ENCODE measurements around the gene OARD1. TPM values are rescaled to one million over a fixed set of nuclear protein-coding genes. Genes with fewer than 3 reads are reported as not detected.

Gene OARD1
- total RNA-seq, 1 donor: 7.2 TPM

DNA sequence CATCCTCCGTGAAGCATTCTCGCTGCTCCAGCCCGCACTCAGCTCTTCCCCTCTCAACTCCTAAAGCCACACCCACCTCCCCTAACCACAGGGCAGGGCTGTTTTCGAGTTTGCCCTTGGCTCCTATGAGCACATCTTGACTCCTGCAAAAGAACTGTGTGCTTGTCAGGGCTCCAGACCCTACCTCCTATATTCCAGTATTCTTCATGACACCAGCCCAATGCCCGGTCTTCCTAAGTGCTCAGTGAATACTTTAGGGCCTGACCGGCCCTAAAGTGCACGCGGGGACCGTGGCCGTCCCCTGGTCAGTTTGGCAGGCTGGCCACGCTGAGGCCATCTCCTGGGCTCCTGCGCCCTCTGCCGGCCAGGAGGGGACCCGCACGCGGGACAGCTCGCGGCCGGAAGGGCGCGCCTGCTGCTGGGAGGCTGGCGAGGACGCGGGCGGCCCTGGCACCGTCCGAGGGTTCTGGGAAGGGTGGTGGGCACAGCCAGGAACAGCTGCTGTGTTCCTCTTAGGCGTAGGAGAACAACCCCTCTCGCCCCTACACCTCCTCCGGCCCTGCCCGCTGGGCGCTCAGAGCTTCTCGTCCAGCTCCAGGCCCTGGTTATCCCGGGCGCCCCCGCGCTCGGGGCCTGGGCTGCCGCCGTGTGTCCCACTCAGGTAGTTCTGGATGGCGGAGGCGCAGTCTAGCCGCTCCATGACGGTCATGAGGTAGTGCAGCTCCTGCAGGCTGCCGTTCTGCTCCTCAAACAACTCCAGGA is 44.2 kb downstream of the OARD1 start:
- peak; percentile 97 for DNase-seq (ENCODE audit: insufficient read length, low spot score, missing footprints)

DNA sequence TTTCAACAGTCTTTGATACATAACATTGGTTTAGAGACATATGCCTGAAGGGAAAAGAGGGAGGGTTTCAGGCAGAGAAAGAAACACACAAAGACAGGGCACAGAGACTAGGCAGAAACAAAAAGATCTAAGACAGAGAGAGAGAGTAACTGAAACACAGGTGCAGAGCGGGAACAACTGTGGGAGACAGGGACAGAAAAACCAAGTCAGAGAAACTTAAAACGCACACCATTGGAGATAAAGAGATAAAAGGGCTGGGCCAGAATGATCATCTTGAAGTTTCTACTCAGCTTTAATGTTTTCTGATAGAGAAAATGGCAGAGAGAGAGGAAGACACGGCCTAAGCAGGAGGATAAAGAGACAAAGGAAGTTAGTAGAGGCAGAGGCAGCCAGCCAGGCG is 44.9 kb downstream of the OARD1 start:
- Histone ChIP-seq H3K27me3 (ENCODE audit: insufficient read depth, low read length) (peaks cover 3% of the 10 kb centered on the region), H2AFZ (ENCODE audit: low read length) (peak overlapping the region; percentile 96), H3K27ac (ENCODE audit: low read depth, low read length) (no peak overlapping the region), H4K20me1 (ENCODE audit: insufficient read depth, low read length) (no peaks in the 10 kb centered on the region), H3K79me2 (ENCODE audit: insufficient read depth, low read length) (no peaks in the 10 kb centered on the region), H3K4me3 (ENCODE audit: insufficient read depth, low read length) (peak overlapping the region; percentile 70), H3K4me2 (ENCODE audit: insufficient read depth, low read length) (peak overlapping the region; percentile 90), H3K36me3 (ENCODE audit: insufficient read depth, low read length) (no peaks in the 10 kb centered on the region), H3K4me1 (ENCODE audit: insufficient read depth, low read length) (peaks cover 9% of the 10 kb centered on the region), H3K9me3 (ENCODE audit: low read depth, low read length) (no peaks in the 10 kb centered on the region)
- TF ChIP-seq, protein P1, sequence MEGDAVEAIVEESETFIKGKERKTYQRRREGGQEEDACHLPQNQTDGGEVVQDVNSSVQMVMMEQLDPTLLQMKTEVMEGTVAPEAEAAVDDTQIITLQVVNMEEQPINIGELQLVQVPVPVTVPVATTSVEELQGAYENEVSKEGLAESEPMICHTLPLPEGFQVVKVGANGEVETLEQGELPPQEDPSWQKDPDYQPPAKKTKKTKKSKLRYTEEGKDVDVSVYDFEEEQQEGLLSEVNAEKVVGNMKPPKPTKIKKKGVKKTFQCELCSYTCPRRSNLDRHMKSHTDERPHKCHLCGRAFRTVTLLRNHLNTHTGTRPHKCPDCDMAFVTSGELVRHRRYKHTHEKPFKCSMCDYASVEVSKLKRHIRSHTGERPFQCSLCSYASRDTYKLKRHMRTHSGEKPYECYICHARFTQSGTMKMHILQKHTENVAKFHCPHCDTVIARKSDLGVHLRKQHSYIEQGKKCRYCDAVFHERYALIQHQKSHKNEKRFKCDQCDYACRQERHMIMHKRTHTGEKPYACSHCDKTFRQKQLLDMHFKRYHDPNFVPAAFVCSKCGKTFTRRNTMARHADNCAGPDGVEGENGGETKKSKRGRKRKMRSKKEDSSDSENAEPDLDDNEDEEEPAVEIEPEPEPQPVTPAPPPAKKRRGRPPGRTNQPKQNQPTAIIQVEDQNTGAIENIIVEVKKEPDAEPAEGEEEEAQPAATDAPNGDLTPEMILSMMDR (IDR thresholded peaks at IDR 0.05; ENCODE audit: extremely low read depth, low read depth, low read length): no peak
- DNase-seq (ENCODE audit: insufficient read length, low spot score, missing footprints): no peak

More for the DNA sequence above, 44.2 kb downstream of the OARD1 start:
- H3K27me3 ChIP-seq (ENCODE audit: insufficient read depth, low read length): peaks cover 3% of the 10 kb centered on the region
- H3K4me3 ChIP-seq (ENCODE audit: insufficient read depth, low read length): peak overlapping the region; percentile 70
- H3K4me2 ChIP-seq (ENCODE audit: insufficient read depth, low read length): peak overlapping the region; percentile 90
- no peaks in the 10 kb centered on the region for H3K36me3 ChIP-seq (ENCODE audit: insufficient read depth, low read length)
- H2AFZ ChIP-seq (ENCODE audit: low read length): peak overlapping the region; percentile 96
- peaks cover 9% of the 10 kb centered on the region for H3K4me1 ChIP-seq (ENCODE audit: insufficient read depth, low read length)
- no peak overlapping the region for H3K27ac ChIP-seq (ENCODE audit: low read depth, low read length)
- no peaks in the 10 kb centered on the region for H3K79me2 ChIP-seq (ENCODE audit: insufficient read depth, low read length)
- no peaks in the 10 kb centered on the region for H4K20me1 ChIP-seq (ENCODE audit: insufficient read depth, low read length)
- TF ChIP-seq, protein P1 (IDR thresholded peaks at IDR 0.05; ENCODE audit: extremely low read depth, low read depth, low read length): peak; percentile 89
- no peaks in the 10 kb centered on the region for H3K9me3 ChIP-seq (ENCODE audit: low read depth, low read length)

GRCh38 chr6:41025966-41026530 is 46.1 kb downstream of the OARD1 start:
- Histone ChIP-seq H3K9me3 (ENCODE audit: low read depth, low read length) (no peaks in the 10 kb centered on the region), H3K4me1 (ENCODE audit: insufficient read depth, low read length) (peaks cover 12% of the 10 kb centered on the region), H3K4me2 (ENCODE audit: insufficient read depth, low read length) (no peak overlapping the region), H3K27ac (ENCODE audit: low read depth, low read length) (no peak overlapping the region), H3K4me3 (ENCODE audit: insufficient read depth, low read length) (no peak overlapping the region), H3K79me2 (ENCODE audit: insufficient read depth, low read length) (no peaks in the 10 kb centered on the region), H3K36me3 (ENCODE audit: insufficient read depth, low read length) (no peaks in the 10 kb centered on the region), H2AFZ (ENCODE audit: low read length) (no peak overlapping the region), H3K27me3 (ENCODE audit: insufficient read depth, low read length) (peaks cover 3% of the 10 kb centered on the region), H4K20me1 (ENCODE audit: insufficient read depth, low read length) (no peaks in the 10 kb centered on the region)
- peak; percentile 82 for DNase-seq (ENCODE audit: insufficient read length, low spot score, missing footprints)
- TF ChIP-seq, protein P1 (IDR thresholded peaks at IDR 0.05; ENCODE audit: extremely low read depth, low read depth, low read length): no peak

- Histone ChIP-seq H3K4me2 (ENCODE audit: insufficient read depth, low read length) (no peak overlapping the region), H3K79me2 (ENCODE audit: insufficient read depth, low read length) (no peaks in the 10 kb centered on the region), H2AFZ (ENCODE audit: low read length) (no peak overlapping the region), H3K36me3 (ENCODE audit: insufficient read depth, low read length) (no peaks in the 10 kb centered on the region), H3K4me1 (ENCODE audit: insufficient read depth, low read length) (peaks cover 9% of the 10 kb centered on the region), H3K27ac (ENCODE audit: low read depth, low read length) (no peak overlapping the region), H3K27me3 (ENCODE audit: insufficient read depth, low read length) (peaks cover 3% of the 10 kb centered on the region), H3K9me3 (ENCODE audit: low read depth, low read length) (no peaks in the 10 kb centered on the region), H3K4me3 (ENCODE audit: insufficient read depth, low read length) (no peak overlapping the region), H4K20me1 (ENCODE audit: insufficient read depth, low read length) (no peaks in the 10 kb centered on the region)
- DNase-seq (ENCODE audit: insufficient read length, low spot score, missing footprints): peak; percentile 83
- TF ChIP-seq, protein P1 (IDR thresholded peaks at IDR 0.05; ENCODE audit: extremely low read depth, low read depth, low read length): no peak
These were observed 49.0 kb downstream of the OARD1 start for GRCh38 chr6:41023114-41023513.

All from osteoblast (primary cell).